D721Med (cell line): ENCODE measurements around the gene NFATC2.

ENCODE experiments used
- DNase-seq: peaks from one replicate; pipeline ENCODE4 v3.0.0; 2011; ENCODE audit warnings: low spot score; ENCODE audit not compliant: insufficient read length
- FAIRE-seq: peaks from 2 replicates; lab custom pipeline; 2011; peaks lifted over from hg19 to GRCh38; lab: Jason Lieb, UNC
- CTCF ChIP-seq: IDR thresholded peaks from 2 replicates; pipeline ENCODE4 v1.5.1; 2012; ENCODE audit warnings: mild to moderate bottlenecking, control low read depth; ENCODE audit not compliant: insufficient read depth; ENCODE audit errors: missing control alignments

NFATC2 gene

DNA sequence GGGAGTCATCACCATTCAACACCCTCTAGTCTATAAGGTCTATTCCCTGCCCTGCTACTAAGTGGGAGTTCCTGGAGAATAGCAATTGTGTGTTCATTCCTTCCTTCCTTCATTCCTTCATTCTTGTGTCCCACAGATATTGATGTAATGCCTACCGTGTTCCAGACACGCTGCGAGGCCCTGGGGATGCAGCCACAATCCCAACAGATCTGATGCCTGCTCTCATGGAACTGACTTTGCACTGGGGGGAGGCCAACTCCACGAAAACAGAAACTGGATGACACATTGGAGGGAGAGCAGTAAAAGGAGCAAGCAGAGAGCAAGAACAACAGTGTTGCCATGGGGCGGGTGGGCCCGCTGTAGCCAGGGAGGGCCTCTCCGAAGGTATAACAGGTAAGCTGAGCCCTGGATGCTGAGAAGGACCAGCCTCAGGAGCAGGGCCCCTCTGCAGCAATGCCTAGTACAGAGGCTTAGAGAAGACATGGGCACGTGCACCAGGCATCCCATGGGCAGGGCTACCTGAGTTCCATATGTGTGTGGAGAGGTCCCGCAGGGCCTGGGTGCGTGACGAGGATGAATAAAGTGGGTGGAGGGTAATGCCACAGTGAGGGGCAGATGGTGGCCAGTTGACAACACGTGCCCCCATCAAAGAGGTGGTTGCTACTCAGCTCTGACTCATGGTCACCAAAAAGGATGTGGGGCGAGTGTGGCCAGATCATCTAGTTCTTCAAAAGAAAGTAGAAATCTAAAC is 173.9 kb downstream of the NFATC2 start:
- no peak for DNase-seq
- FAIRE-seq: no peak
- TF ChIP-seq CTCF: no peak

GRCh38 chr20:51366155-51366886 is 176.2 kb downstream of the NFATC2 start:
- no peak for FAIRE-seq
- no peak for TF ChIP-seq CTCF
- no peak for DNase-seq

DNA sequence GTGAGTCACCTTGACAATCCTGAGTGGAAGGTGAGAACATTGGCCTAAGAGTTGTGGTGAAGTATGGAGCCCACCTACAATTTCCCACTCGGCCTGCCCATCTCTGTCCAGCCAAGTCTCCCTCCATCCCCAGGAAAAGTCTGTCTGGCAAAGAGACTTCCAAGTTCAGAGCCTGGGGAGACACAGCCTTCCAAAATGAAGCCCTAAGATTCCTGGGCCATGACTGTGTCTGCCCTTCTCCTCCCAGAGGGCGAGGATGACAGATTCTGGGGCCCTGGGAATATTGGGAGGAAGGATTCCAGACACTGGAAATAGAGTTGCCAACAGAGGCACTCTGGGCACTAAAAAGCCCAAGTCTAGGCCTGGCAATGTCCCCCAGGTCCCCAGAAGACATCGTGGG is 176.8 kb downstream of the NFATC2 start:
- DNase-seq (no peak), FAIRE-seq (no peak)
- TF ChIP-seq CTCF: no peak

DNA sequence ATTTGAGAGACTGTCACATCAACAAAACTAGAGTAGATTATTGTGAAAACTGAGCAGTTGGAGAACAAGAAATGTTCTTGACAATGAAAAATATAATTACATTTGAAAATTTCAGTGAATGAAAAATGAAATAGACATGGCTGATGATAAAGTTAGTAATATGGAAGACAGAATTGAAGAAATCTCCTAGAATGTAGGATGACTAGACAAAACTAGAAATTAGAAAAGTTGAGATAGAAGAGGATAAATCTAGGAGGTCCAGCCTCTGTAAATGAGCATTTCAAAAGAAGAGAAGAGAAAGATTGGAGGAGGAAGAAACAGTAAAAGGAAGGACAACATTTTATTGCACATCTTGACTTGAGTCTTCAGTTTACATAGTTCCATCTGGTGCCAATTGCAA is 178.7 kb downstream of the NFATC2 start:
- DNase-seq (no peak), FAIRE-seq (no peak)
- no peak for TF ChIP-seq CTCF

- DNase-seq (no peak), FAIRE-seq (no peak)
- no peak for TF ChIP-seq CTCF
Observed at GRCh38 chr20:51363378-51363777, 179.1 kb downstream of the NFATC2 start.

- no peak for TF ChIP-seq CTCF
- DNase-seq: no peak
- FAIRE-seq: no peak
Observed at GRCh38 chr20:51362254-51362653, 180.3 kb downstream of the NFATC2 start.

DNA sequence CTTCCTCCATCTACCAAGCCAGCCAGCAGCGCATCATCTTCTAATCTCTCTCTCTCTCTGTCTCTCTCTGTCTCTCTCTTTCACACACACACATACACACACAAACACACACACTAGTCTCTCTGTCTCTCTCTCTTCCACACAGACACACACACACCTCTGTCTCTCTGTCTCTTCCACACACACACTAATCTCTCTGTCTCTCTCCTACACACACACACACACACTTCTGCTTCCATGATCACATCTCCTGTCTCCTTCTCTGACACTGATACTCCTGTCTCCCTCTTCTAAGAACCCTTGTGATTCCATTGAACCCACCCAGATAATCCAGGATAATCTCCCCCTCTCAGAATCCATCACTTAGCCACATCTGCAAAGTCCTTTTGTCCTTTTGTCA is 181.3 kb downstream of the NFATC2 start:
- TF ChIP-seq CTCF: no peak
- FAIRE-seq: no peak

More for the DNA sequence above, 181.3 kb downstream of the NFATC2 start:
- no peak for DNase-seq
